Mucosa of descending colon (tissue), 3 donors: ENCODE measurements around the gene PPHLN1. TPM values are rescaled to one million over a fixed set of nuclear protein-coding genes. Genes with fewer than 3 reads are reported as not detected.

Source experiments
- ATAC-seq: fragments of 200-7000 bp; cut with Tn5 transposase; one replicate; pipeline ENCODE4 v1.9.1; 2020; ENCODE audit warnings: mild to moderate bottlenecking, moderate library complexity
- DNase-seq, 3 donors: peaks; one replicate each; pipeline ENCODE4 v3.0.0-alpha.2; 2020
- H3K36me3 ChIP-seq: fragments of 200-600 bp; one replicate; pipeline ENCODE4 v1.8.0; 2021; ENCODE audit warnings: low read depth, mild to moderate bottlenecking
- H3K4me1 ChIP-seq: fragments of 200-600 bp; one replicate; pipeline ENCODE4 v1.8.0; 2021; ENCODE audit warnings: low read depth, mild to moderate bottlenecking
- H3K4me3 ChIP-seq: fragments of 200-600 bp; one replicate; pipeline ENCODE4 v1.8.0; 2021; ENCODE audit warnings: mild to moderate bottlenecking
- H3K9me3 ChIP-seq: fragments of 200-600 bp; one replicate; pipeline ENCODE4 v1.8.0; 2021; ENCODE audit warnings: mild to moderate bottlenecking
- intact Hi-C, 2 donors: fragments of 100-400 bp; cut with DNase I in 1 of 2; cut with micrococcal nuclease in 1 of 2; formaldehyde crosslinking; loops; one replicate each; pipeline versions ENCODE4 v1.11.0 to v1.11.1; 2022; cut with DNase I, micrococcal nuclease
- total RNA-seq, 3 donors: library from RNA; stranded (reverse); fragmentation: NEBNext Ultra II Directional in 2 of 3; extraction: Animal tissue kit (Norgen Biotek cat#: 25700) in 2 of 3; gene quantifications; one replicate each; pipeline versions ENCODE4 v1.2.1 to v1.2.4, GENCODE V29; 2021 to 2023
- TF ChIP-seq, protein P1 (sequence below): fragments of 200-600 bp; IDR thresholded peaks from one replicate; pipeline ENCODE4 v1.8.0; 2022; ENCODE audit warnings: antibody characterized with exemption, mild to moderate bottlenecking
- donor health status: DM: no; HTN: no; CAD: no; lungs with moderate emphysema.
- donor health status: DM: no; HTN: no; CAD: no.
- donor health status: DM: no; HTN: yes; CAD: no.

Gene PPHLN1
- total RNA-seq, 3 donors from 2014 or later = 43.7 to 50.6 (median 44.9) TPM

- Histone ChIP-seq H3K36me3 (no peaks in the 10 kb centered on the region), H3K9me3 (no peaks in the 10 kb centered on the region), H3K4me1 (no peaks in the 10 kb centered on the region), H3K4me3 (no peak overlapping the region)
- no peak for ATAC-seq
- DNase-seq = no peak
- intact Hi-C loops = no loop called here
- TF ChIP-seq, protein P1, sequence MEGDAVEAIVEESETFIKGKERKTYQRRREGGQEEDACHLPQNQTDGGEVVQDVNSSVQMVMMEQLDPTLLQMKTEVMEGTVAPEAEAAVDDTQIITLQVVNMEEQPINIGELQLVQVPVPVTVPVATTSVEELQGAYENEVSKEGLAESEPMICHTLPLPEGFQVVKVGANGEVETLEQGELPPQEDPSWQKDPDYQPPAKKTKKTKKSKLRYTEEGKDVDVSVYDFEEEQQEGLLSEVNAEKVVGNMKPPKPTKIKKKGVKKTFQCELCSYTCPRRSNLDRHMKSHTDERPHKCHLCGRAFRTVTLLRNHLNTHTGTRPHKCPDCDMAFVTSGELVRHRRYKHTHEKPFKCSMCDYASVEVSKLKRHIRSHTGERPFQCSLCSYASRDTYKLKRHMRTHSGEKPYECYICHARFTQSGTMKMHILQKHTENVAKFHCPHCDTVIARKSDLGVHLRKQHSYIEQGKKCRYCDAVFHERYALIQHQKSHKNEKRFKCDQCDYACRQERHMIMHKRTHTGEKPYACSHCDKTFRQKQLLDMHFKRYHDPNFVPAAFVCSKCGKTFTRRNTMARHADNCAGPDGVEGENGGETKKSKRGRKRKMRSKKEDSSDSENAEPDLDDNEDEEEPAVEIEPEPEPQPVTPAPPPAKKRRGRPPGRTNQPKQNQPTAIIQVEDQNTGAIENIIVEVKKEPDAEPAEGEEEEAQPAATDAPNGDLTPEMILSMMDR = no peak
Observed at GRCh38 chr12:42428850-42429249, 102.9 kb downstream of the PPHLN1 start.

- TF ChIP-seq, protein P1 = no peak
- no peak for ATAC-seq
- Histone ChIP-seq H3K36me3 (no peaks in the 10 kb centered on the region), H3K4me3 (no peak overlapping the region), H3K4me1 (no peaks in the 10 kb centered on the region), H3K9me3 (no peaks in the 10 kb centered on the region)
- intact Hi-C loops = no loop called here
- no peak for DNase-seq
Observed at GRCh38 chr12:42432517-42433140, 106.7 kb downstream of the PPHLN1 start.

- H3K4me1 ChIP-seq = no peaks in the 10 kb centered on the region
- TF ChIP-seq, protein P1 = no peak
- DNase-seq = no peak
Observed at GRCh38 chr12:42440608-42441007, 114.6 kb downstream of the PPHLN1 start.

GRCh38 chr12:42442311-42442759, 116.4 kb downstream of the PPHLN1 start:
- no peak for ATAC-seq
- DNase-seq = no peak
- no peaks in the 10 kb centered on the region for H3K4me1 ChIP-seq
- no peaks in the 10 kb centered on the region for H3K36me3 ChIP-seq
- no peaks in the 10 kb centered on the region for H3K9me3 ChIP-seq
- TF ChIP-seq, protein P1 = no peak
- intact Hi-C loops = no loop called here
- no peak overlapping the region for H3K4me3 ChIP-seq

More at GRCh38 chr12:42440608-42441007, 114.6 kb downstream of the PPHLN1 start:
- no peaks in the 10 kb centered on the region for H3K36me3 ChIP-seq
- intact Hi-C loops = no loop called here
- H3K9me3 ChIP-seq = no peaks in the 10 kb centered on the region
- ATAC-seq = no peak
- no peak overlapping the region for H3K4me3 ChIP-seq

DNA sequence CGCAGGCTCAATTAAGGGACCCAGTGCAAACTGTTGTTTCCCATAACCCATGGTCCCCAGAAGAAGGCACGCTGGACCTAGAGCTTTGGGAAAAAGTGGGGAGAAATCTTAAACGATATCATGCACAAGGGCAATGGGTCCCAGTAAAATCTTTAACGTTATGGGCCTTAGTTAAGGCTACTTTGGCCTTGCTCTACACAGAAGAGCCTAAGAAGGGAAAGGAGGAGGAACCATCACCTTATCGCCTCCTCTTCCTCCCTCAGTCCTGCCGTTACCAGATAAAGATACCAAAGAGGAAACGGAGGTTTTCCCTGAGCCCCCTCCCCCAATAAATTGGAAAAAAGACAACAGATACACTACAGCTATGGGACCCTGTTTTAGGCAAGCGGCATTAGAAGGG, 116.9 kb downstream of the PPHLN1 start:
- no peak overlapping the region for H3K4me3 ChIP-seq
- intact Hi-C loops = no loop called here
- TF ChIP-seq, protein P1 = no peak
- H3K4me1 ChIP-seq = no peaks in the 10 kb centered on the region
- H3K9me3 ChIP-seq = no peaks in the 10 kb centered on the region
- ATAC-seq = no peak
- no peaks in the 10 kb centered on the region for H3K36me3 ChIP-seq
- DNase-seq = no peak
